ENCODE measurements around the gene ADM2. TPM values are rescaled to one million over a fixed set of nuclear protein-coding genes. Genes with fewer than 3 reads are reported as not detected.

The ADM2 gene
- total RNA-seq: 0.09 and 0.11 TPM in 2 replicates

DNA sequence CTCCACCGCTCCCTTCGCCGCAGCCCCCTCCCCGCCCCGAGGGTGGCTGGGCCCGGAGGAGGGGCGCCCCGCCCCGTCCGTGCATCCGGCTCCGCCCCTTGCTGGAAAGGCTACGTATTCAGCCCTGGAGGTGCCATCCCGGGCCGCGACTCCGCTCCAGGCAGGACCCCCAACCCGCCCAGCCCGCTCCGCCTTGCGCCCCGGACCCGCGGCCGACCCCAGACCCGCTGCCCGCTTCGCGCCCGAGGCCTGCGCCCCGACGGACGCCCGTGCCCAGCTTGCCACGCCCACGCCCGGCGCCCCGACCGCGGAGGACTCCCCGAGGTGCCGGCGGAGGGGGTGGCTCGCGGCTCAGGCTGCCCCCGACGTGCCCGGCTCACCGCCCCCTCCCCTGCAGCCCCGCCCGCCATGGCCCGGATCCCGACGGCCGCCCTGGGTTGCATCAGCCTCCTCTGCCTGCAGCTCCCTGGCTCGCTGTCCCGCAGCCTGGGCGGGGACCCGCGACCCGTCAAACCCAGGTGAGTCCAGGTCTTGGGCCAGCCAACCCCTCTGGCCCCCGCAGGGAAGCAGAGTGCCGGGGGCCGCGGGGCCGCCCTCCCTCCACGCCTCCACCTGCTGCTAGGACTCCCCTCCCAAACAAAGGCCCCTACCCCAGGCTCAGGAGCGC, at the start of gene ADM2:
Gene ADM2, plus strand, starts transcription at position 104 of the 667 bp plus-strand sequence. Its CDS starts 305 bp downstream, at position 409.

DNA sequence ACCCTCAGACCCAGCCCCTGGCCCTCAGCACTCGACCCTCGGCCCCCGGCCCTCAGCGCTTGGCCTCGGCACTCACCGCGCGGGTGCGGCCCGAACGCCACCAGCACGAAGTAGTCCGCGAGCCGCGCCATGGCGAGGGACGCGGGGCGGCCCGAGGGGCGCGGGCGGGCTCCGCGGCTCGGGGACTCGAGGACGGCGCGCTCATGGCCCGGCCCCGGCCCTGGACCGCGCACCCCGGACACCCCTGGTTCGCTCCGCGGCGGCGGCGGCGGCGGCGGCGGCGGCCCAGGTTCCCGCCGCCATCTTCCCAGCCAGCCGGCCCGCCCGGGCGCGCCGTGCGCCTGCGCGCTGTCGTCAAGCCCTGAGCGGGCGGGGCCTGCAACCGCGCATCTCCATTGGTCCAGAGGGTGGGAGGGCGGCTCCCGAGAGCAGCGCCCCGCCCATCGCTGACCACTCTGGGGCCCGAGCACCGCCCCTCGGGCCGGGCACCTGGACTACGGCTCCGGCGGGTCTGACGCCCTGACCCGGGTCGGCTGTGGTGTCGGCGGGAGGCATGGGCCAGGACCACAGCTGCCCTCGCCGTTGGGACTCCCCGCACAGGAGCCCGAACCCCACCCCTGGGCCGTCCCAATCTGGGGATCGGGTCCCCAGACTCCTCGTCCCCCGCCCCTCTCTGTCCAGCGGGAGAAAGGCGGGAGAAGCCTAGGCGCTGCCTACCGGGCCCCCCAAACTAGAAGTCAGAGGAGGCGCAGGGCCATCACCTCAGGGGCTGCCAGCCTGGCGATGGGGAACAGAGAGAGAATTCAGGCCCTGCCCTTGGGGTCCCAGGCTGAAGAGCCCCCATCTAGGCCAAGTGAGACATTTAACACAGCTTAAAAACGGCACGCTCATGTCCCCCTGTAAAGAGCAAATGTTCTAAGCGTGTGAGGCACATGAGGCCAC, 6.4 kb upstream of the ADM2 start, which contains the start of gene SBF1:
Gene SBF1, minus strand, starts transcription at position 326 of the 942 bp plus-strand sequence. Its CDS starts 195 bp downstream, at position 131.

DNA sequence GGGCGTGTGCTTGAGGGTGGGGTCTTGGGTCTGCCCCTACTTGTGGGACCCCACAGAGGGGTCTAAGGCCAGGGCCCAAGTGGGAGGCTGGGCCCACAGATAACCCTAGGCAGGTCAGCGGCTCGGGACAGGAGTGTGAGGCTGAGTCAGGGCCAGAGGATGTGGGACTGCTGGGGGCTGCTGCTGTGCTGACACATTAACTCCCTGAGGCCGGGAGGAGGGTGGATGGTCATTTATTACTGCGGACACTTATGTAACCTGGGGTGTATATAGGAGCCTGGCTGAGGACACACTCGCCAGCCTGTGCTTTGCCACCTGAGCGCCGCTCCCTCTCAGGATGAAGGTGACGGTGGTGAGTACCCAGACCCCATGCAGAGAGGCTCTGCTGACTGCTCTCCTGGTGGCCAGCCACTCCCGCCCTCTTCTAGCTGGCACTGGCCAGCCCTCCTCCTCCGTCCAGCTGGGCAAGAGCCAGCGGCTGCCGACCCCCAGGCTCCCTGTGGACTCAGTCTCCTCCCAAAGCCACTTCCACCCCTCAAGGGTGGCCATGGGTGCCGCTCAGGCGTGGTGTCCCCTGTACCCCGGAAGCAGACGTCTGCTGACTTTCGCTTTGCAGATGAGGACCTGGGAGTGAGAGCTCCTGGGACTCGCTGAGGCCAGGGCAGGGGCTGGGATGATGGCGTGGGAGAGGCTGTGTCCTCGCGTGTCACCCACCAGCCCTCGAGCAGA, 5.4 kb downstream of the ADM2 start, which contains the start of gene MIOX:
Gene MIOX, plus strand, starts transcription at position 299 of the 729 bp plus-strand sequence. Its CDS starts 39 bp downstream, at position 338.

GRCh38 chr22:50507421-50507990, 26.2 kb downstream of the ADM2 start, which contains the start of gene LMF2:
Gene LMF2, minus strand, starts transcription at chr22:50507702. Its CDS starts 27 bp downstream, at chr22:50507675.

DNA sequence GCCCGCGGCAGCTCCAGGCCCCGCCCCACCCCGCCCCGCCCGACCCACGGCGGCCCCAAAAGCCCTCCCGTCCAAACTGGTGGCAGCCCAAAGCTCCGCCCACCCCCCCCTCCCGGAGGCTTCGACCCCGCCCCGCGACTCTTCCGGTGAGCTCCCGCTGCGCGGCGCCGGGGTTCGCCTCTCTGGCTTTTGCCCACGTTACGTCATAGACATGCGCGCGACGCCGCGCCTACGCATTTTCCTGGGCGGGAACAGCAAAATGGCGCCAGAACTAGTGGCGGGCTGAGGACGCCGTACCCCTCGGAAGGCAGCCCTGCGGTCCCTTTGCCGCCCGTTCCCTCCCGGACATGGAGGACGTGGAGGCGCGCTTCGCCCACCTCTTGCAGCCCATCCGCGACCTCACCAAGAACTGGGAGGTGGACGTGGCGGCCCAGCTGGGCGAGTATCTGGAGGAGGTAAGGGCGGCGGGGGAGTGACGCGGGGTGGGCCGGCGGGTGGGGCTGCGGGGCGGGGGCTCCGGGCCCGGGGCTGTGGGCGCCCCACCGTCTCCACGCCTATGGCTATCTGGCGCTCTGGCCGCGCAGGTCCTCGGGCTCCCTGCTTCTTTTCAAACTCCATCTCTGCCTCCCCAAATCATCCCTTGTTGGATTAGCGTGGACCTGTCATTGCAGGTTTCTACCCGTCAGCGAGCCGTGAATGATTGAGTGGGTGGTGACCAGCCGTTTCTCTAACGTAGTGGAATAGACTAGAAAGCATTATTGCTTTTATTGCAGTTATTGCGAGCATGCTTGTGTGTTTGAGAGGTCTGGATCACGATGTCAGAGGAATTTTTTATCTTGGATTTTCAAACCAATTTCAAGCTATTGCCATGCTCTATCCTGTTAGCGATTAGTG, 26.9 kb downstream of the ADM2 start, which contains the start of gene NCAPH2:
Gene NCAPH2, plus strand, starts transcription at position 234 of the 894 bp plus-strand sequence. Its CDS starts 114 bp downstream, at position 348.

GRCh38 chr22:50525104-50525857, 43.9 kb downstream of the ADM2 start, which contains the start of gene SCO2:
Gene SCO2, minus strand, starts transcription at chr22:50525598. Its CDS starts 1,187 bp downstream, at chr22:50524411.

GRCh38 chr22:50529897-50530579, 48.7 kb downstream of the ADM2 start, which contains the start of gene TYMP:
Gene TYMP, minus strand, starts transcription at chr22:50530012. Its CDS starts 303 bp downstream, at chr22:50529709.

Other genes starting within 250 kb of the ADM2 start
- 19.6 and 20.5 TPM in 2 replicates for gene TUBGCP6, start 236.5 kb upstream of the ADM2 start, total RNA-seq
- gene HDAC10, start 230.3 kb upstream of the ADM2 start, total RNA-seq: 12.8 and 14.9 TPM in 2 replicates
- gene MAPK12, start 219.9 kb upstream of the ADM2 start, total RNA-seq: 55.0 and 57.7 TPM in 2 replicates
- gene MAPK11, start 211.2 kb upstream of the ADM2 start, total RNA-seq: 17.6 and 19.6 TPM in 2 replicates
- 53.4 and 59.0 TPM in 2 replicates for gene PLXNB2, start 173.9 kb upstream of the ADM2 start, total RNA-seq
- gene DENND6B, start 154.5 kb upstream of the ADM2 start, total RNA-seq: 1.3 and 1.5 TPM in 2 replicates
- 46.8 and 50.2 TPM in 2 replicates for gene PPP6R2, start 138.2 kb upstream of the ADM2 start, total RNA-seq
- 23.8 and 26.4 TPM in 2 replicates for gene SBF1, start 6.5 kb upstream of the ADM2 start, total RNA-seq
- not detected in 2 replicates for gene MIOX, start 5.3 kb downstream of the ADM2 start, total RNA-seq
- gene LMF2, start 26.2 kb downstream of the ADM2 start, total RNA-seq: 15.5 and 19.1 TPM in 2 replicates
- gene NCAPH2, start 26.7 kb downstream of the ADM2 start, total RNA-seq: 13.9 and 15.3 TPM in 2 replicates
- 2.0 and 2.2 TPM in 2 replicates for gene SCO2, start 44.1 kb downstream of the ADM2 start, total RNA-seq
- gene TYMP, start 48.5 kb downstream of the ADM2 start, total RNA-seq: 25.4 and 32.8 TPM in 2 replicates
- gene KLHDC7B, start 64.4 kb downstream of the ADM2 start, total RNA-seq: not detected in 2 replicates
- gene SYCE3, start 81.4 kb downstream of the ADM2 start, total RNA-seq: not detected in 2 replicates
- gene CPT1B, start 96.9 kb downstream of the ADM2 start, total RNA-seq: 2.0 and 2.2 TPM in 2 replicates
- 28.3 and 35.1 TPM in 2 replicates for gene CHKB, start 101.3 kb downstream of the ADM2 start, total RNA-seq
- 0.22 and 0.26 TPM in 2 replicates for gene MAPK8IP2, start 119.2 kb downstream of the ADM2 start, total RNA-seq
- 8.7 and 14.0 TPM in 2 replicates for gene ARSA, start 146.6 kb downstream of the ADM2 start, total RNA-seq
- gene SHANK3, start 191.3 kb downstream of the ADM2 start, total RNA-seq: 9.4 and 17.3 TPM in 2 replicates